ENCODE measurements around the gene IMMP2L.
"Not testable (repeated sequence)": the region's sequence is repeated elsewhere in the genome, so short reads cannot be mapped to it uniquely, and the experiment has no call there.

The IMMP2L gene

DNA sequence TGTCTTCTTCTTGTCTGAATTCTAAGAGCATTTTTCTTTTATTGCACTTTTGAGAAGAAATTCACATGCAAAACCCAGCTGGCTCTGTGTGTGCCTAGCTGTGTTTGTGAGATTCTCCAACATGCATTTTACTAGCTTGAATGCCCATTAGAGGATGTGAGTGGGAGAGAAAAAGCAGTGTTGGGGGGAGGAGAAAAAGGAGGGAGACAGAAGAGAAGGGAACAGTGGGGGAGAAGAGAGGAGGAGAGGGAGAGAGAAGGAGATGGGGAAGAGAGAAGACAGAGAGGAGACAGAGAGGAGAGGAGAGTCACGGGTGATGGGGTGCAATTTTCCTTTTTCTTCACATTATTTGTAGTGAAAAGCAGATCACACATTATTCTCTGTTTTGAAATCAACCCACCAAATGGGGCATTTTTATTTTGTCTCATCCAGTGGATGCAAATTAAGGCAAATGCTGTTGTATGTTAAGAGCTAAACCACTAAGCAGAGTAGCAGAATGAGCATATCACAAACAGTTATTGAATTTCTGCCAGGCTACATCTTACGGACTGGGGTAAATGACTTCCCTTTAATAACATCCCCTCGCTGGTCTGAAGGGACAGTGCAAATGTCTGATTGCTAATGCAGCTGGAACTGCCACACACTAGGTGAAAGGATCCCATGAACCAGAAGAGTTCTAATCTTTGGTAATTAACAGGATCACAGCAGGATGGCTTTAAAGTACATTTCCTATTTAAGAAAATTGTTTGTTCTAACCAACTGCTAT, 470.5 kb downstream of the IMMP2L start:
- no peak for DNase-seq

DNA sequence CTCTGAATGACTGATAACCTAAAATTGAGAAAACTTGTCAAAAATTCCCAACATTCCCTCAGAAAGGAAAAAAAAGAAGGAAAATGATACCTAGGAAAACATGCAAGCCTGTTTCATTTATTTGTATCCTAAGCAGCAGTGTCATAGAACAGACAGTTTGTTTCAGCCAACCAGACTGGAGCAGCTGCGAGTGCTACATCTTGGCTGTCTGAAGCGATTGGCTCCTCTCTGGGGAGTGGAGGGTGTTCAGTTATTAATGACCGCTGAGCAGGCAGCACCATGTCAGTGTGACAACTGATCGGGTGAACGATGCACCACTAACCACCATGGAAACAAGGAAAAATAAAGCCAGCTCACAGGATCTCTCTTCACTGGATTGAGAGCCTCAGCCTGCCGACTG, 471.4 kb downstream of the IMMP2L start, which contains the start of gene LRRN3:
TSS of gene LRRN3 (plus strand) at position 282 of the 400 bp plus-strand sequence. CDS start 31,646 bp downstream, outside the sequence.
- DNase-seq: no peak

DNA sequence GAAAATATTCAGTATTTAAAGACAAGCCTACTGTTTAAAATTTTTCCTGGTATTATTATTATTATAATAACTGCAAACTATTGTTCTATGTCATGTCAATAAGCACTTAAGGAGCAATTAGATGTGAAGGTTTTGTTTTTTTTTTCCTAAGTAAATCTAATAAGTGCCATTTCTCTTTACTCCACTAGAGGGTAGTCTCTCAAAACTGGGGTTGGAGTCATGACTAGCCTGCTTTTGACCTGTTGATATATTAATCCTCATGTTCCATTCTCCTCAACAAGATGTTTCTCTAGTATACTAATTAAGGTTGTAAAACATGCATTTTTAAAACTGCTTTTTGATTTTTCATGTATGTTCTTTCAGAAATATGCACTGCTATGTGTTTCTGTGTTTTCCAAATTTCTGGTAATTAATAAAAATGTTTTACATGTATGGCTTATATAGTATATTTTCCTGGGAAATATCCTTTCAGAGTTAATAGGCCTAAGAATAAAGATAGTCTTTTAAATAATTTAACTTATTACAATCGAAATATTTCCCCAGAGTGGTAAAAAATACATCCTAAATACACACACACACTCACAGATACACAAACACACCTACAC, 472.4 kb downstream of the IMMP2L start:
- no peak for DNase-seq

DNA sequence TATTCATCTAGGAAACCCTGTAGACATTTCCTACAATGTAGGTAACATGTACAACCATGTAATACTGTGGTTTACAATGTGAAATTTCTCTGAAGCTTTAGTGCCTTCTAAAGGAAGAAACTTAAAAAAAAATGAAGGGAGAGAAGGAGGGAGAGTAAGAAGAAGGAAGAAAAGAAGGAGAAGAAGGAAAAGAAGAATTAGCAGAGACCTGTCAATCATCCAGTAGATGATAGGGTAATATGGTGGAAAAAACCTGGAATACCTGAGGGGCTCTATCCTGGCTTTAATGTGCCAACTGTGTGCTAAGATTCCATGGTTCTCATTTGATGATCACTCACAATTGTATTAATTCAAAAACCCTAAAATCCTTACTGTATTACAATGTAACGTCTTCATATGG, 474.0 kb downstream of the IMMP2L start:
- no peak for DNase-seq

DNA sequence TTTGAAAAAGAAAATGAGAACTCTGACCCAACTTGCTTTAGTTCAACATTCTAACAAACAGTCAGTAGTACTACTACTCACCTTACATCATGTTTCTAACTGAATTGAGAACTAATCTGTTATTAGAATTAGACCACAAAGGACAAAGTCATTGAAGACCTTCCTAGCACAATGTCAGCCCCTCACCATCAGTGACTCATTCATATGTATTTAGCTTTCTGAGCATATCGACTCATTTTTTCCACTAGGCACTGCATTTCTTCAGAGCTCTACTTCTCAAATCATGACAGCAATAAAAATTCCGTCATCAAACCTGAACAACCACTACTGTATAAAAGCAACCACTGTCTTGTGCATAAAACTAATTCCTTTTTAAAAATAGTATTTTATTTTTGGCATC, 475.8 kb downstream of the IMMP2L start:
- DNase-seq: no peak

DNA sequence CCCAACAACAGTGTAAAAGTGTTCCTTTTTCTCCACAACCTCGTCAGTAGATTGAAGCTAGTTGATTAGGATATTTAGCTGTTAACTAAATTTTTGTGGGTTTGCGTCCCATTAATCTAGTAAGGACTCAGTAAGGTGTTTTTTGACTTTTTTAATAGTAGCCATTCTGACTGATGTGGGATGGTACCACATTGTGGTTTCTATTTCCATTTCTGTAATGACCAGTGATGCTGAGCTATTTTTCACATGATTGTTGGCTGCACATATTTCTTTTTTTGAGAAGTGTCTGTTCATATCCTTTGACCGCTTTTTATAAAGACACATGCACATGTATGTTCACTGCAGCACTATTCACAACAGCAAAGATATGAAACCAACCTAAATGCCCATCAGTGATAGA, 476.9 kb downstream of the IMMP2L start:
- DNase-seq: no peak

DNA sequence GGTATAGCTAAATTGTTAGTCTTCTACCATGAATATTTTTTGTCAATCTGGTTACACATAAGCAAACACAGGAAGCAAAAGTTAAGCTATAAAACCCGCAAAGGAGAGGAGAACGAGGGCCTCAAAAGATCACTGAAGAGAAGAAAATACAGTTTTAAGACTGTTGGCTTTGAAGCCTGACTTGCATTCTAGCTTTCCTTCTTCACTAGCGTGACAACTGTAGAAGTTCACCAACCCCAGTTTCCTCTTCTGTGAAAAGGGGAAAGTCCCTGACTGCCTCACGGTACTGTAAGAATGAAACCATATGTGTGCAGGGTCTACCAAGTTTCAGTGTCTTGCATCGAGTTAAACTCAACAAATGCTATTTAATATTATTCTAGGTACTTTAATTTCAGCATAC, 478.9 kb downstream of the IMMP2L start:
- DNase-seq: peak in 1 of 4 experiments; percentile 5

DNA sequence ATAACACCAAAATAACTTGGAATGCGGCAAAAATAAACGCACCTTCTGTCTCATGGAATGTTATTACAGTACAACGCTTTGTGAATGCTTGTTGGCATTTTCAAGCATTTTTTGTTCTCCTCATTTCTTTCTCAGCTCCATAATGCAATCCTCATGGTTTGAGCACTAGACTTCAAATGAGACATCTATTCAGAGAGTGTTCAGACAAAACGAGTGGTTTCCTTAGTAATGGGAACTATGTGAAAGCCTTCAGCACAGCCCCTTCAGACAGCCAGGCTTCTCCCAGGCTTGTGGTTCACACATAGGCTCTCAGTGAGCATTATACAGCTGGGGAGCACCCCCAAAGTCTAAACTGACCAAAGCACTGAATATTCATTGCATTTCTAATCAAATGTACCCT, 479.9 kb downstream of the IMMP2L start:
- DNase-seq: no peak

DNA sequence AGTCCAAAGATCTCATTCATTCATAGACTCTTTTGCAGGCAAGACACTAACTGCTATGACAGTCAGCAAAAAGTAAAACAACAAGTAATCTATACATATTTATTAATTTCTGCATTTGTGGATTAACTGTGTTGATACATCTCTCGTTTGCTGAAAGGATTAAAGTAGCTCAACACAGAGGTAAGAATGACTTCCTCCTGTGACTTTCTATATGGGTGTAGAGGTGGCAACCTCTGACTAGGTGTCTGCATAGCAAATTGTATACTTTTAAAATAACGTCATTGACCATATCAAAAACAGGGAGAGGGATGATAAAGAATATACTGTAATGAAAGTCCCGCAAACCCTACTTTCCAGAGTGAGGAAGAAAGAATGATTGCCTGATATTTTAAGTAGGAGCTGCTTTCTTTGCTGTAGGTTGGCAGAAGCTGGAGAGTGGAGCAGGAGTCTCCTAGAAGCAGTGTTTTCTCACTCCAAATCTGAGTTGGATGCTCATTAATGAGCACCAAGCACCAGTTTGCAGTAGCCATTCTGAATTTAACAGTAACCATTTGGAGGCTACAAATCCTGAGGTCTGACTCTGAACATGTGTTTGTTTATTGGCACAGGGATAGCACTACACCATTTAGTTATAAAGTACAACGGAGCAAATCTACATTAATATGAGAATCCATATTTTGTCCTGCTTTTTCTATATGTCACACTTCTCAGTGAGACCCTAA, 480.6 kb downstream of the IMMP2L start:
- no peak for DNase-seq

DNA sequence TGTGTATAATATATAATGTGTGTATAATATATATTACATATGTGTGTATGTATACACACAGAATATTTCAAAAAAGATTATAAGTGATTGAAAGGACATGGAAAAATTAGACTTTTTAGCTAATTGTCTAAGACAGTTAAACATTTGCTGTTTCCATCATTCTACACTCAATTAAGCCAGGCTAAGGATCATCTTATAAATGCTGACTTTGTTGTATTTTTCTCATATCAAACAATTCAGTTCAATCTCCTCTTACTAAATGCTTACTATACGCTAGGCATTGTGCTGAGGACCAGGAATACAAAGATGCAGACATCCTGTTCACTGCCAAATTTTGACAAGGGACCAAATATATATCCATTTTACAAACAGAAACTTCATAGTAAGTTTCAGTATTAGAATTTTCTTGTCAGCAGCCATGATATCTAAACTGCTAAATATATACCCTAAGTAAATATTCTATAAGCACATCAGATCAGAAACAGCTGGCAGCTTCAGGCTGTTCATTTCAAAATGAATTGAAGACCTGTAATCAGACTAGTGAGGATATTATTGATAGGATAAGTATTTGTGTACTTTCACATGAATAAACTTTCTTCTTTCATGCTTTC, 481.7 kb downstream of the IMMP2L start:
- DNase-seq: no peak

DNA sequence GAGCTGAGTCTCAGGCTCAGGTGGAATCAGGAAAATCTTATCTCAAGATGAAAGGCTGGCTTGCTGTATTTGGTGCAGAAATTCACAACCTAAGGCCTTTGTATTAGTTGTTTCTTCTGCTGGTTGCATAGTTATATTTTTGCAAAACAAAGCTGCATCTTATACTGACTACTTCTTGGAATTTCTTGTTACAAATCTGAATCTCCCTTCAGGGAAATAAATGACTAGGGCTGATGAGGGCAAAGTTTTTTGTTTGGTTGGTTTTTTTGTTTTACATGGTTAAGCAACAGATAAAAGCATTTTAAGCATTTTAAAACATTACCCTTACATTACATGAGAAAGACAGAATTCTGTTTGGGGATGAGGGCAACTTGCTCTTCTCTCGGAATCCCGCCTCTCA, 485.3 kb downstream of the IMMP2L start:
- DNase-seq: no peak

DNA sequence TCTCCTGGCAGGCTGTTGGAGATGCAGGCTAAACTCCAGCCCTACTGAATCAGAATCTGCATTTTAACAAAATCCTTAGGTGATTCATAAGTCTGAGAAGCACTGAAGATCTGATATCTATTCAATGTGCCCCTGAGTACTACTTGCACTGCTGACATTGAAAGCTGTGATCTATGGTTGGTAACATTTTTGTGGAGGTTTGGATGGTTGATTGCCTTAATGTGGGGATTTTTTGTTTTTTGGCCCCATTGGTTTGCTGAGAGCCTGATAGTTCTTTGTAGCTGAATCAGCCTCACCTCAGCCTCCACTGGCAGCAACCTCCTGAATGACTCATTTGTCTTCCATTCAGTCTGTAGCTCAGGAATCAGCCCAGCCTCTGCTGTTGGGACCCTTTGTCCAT, 486.1 kb downstream of the IMMP2L start:
- DNase-seq: no peak

DNA sequence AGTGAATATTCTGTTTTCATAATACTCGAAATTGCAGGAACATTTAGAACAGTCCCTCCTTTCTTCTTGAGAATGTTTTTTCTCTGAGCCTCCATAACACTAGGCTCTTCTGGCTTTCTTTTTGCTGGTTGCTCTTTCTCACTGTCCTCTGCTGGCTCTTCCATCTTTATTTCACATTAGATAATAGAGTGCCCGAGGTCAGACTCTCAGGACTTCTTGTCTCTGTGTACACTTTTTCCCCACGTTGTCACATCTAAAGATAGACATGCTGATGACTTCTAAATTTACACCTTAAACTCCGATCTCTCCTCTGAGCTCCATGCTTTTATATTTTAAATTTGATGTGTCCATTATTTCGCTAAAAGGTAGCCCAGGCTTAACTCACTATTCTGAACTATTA, 486.8 kb downstream of the IMMP2L start:
- DNase-seq: no peak

DNA sequence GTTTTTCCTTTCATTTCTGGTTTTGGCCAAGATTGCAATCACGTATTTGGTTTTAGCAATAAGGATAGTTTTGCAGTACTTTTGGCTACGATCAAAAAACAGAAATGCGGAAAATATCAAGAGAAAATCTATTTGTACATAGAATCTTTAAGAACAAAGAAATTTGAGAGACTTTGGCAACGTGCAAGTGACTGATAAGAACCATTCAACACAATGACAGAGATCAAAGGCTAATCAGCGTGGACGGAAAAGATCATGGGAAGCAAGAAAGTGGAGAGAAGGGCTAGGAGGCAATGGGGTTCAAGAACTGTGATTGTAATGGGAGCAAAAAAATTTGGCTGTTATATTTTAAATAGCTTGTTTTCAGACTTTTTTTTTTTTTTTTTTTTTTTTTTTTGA, 487.5 kb downstream of the IMMP2L start:
- no peak for DNase-seq

DNA sequence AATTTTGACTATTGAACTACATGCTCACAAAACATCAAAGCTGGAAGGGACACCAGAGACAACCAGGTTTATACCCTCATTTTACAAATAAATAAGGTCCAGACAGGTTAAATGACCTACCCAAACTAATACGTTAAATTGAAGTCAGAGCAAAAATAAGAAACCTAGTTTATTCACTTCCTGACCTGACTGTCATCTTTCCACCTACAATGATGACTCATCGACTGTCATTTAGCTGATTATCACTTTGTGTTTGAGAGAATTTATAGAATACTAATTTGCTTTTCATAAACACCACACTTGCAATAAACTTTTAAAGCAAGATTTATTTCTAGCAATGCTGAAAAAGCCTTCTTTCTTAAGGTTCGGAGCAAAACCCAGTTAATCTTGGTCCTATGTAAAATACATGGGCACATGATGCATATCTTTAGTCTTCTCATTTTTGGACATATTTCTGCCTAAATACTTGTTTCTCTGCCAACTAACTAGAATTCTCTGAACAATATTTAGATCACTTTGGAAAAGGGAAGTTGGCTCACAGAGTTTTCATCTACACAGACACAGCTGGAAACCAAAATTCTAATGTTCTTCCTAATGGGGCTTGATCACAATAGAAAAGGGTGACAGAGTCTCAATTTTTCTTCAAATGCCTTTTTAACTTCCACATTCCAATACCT, 488.1 kb downstream of the IMMP2L start:
- DNase-seq: no peak

DNA sequence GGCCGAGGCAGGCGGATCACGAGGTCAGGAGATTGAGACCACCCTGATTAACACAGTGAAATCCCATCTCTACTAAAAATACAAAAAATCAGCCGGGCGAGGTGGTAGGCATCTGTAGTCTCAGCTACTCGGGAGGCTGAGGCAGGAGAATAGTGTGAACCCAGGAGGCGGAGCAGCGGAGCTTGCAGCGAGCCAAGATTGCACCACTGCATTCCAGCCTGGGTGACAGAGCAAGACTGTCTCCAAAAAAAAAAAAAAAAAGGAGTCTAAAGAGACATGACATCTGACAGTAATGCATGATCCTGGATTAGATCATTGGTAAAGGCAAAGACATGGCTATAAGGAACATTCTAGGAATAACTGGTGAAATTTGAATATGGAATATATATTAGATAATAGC, 489.6 kb downstream of the IMMP2L start:
- DNase-seq: not testable (repeated sequence)

DNA sequence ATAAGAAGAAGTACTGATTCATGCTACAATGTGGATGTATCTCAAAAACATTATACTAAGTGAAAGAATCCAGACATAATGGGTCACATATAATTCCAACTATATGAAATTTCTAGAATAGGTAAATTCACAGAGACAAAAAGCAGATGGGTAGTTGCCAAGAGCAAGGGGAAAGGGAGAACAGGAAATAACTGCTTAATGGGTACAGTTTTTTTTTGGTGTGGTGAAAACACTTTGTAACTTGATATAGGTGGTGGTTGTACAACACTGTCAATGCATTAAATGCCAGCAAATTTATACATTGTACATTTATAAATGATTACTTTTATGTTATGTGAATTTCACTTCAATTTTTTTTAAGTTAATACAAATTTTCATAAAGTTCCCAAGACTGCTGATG, 490.7 kb downstream of the IMMP2L start:
- no peak for DNase-seq

DNA sequence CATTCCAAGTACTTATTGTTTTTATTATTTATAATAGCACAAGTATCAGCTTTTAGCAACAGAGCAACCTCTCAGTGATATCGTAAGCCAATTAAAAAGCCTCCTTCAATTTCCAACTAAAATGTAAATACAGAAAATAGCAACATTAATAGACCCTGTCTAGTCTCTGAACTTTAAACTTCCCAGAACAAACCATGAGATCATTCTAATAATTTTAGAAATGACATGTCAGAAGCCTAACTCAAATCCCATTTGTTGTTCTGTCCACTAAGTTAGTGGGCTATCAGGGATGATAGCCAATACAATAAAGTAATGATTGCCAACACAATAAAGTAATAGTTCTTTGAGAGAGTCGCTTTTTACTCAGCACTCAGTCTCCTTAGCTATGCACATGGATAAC, 493.7 kb downstream of the IMMP2L start:
- DNase-seq: no peak

DNA sequence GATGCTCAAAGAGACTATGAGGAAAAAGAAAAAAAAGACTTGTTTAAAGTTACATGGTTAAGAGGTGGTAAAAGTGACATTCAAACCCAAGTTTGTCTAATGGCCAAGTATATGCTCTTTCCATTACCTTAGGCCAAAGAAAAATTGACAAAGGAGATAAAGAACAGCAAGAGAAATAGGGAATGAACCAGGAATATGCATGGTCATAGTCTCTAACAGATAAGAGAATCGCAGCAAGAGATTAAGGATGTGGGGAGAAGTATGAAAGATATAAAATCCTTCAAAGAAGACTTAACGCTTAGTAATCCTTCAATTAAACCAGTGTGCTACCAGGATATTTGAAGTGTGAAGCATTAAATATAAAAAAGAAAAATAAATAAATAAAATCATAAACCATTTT, 494.6 kb downstream of the IMMP2L start:
- no peak for DNase-seq

DNA sequence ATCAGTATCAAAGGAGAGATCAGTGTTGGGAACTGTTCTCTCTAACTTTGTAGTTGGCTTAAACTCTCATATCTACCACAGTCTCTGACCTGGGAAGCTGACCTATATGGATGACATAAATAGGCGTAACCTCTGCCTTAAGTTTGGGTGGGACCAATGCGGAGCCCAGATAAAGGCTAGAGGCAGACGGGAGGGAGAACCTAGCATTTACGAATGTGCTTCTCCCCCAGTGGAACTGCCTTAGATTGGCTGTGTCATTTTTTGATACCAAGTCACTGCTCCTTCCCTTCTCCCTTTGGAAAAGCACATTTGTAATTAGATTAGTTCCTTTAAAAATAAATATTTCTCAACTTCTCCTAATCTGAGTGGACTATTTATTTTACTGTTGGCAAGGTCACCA, 495.0 kb downstream of the IMMP2L start:
- DNase-seq: no peak

DNA sequence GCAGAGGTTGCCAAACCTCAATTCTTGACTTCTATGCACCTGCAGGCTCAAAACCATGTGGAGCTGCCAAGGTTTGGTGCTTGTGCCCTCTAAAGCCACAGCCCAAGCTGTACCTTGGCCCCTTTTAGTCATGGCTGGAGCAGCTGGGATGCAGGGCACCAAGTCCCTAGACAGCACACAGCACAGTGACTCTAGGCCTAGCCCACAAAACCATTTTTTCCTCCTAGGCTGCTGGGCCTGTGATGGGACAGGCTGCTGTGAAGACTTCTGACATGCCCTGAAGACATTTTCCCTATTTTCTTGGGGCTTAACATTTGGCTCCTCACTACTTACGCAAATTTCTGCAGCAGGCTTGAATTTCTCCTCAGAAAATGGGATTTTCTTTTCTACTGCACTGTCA, 499.1 kb downstream of the IMMP2L start:
- no peak for DNase-seq

DNA sequence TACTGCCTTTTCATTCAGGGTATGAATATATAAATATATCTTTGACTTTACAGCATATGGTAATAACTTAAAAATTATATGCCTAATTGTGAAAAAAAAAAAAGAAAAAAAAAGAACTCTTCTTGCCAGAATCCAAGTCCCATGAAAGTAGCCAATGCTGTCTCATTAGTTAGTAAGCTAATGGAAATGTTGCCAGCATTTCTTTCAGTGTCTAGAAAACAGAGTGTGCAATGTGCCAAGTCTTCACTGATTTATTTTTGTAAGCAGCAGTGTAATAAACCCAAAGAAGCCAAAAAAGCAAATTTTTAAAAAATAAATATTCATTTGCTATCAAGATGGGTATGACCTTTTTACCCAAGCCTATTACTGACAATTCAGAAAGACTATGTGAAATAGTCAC, 502.5 kb downstream of the IMMP2L start:
- no peak for DNase-seq

DNA sequence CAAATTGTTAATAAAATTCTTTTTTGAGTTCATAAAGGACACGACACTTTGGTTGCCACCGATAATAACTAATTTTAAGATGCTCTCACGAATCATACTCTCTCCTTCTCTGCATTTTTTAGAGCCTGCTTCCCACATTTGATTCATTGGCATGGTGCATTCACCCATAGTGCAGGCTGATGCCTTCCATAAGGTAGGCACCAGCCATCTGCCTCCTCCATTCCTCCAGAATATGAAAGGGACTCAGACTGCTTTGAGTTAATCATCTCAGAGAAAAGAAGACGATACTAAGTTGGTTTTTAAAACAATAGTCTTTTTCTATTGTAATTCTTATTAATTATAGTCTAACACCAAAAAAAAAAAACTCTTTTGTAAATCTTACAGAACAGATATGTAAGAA, 505.2 kb downstream of the IMMP2L start:
- DNase-seq: no peak

Measured in activated CD4-positive, CD25-positive, alpha-beta regulatory T cell (primary cell).